NCI-H1417 treated with DMSO at 0.1 percent for 48 hours (cell line): ENCODE measurements around the gene POLR2A.

Experiments
- DNase-seq: peaks from one replicate; lab custom pipeline; 2025; lab: John Stamatoyannopoulos, UW

POLR2A gene

DNA sequence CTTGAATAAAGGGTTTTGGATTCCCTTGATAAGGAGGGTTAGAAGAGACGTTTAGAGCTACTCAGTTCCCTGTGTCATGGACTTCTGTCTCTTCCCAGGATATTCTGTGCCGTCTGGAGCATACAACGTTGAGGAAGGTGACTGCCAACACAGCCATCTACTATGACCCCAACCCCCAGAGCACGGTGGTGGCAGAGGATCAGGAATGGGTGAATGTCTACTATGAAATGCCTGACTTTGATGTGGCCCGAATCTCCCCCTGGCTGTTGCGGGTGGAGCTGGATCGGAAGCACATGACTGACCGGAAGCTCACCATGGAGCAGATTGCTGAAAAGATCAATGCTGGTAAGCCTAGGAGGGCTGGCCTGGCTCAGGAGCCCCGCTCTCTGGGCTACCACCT lies 24.7 kb downstream of the POLR2A start:
- DNase-seq = no peak

- DNase-seq = no peak
Observed at GRCh38 chr17:7509937-7510336, 25.8 kb downstream of the POLR2A start.

- DNase-seq = no peak
Observed at GRCh38 chr17:7511108-7511507, 26.9 kb downstream of the POLR2A start.

DNA sequence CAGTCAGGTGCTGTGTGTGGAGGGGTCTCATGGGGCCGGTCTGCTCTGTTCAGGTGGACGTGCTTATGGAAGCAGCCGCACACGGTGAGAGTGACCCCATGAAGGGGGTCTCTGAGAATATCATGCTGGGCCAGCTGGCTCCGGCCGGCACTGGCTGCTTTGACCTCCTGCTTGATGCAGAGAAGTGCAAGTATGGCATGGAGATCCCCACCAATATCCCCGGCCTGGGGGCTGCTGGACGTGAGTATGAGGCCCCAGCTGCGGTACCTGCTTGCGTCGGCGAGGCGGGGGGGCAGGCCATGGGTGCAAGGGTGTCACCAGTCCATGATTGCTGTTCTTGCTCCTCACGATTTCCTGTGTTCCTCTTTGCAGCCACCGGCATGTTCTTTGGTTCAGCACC lies 27.9 kb downstream of the POLR2A start:
- DNase-seq = no peak

DNA sequence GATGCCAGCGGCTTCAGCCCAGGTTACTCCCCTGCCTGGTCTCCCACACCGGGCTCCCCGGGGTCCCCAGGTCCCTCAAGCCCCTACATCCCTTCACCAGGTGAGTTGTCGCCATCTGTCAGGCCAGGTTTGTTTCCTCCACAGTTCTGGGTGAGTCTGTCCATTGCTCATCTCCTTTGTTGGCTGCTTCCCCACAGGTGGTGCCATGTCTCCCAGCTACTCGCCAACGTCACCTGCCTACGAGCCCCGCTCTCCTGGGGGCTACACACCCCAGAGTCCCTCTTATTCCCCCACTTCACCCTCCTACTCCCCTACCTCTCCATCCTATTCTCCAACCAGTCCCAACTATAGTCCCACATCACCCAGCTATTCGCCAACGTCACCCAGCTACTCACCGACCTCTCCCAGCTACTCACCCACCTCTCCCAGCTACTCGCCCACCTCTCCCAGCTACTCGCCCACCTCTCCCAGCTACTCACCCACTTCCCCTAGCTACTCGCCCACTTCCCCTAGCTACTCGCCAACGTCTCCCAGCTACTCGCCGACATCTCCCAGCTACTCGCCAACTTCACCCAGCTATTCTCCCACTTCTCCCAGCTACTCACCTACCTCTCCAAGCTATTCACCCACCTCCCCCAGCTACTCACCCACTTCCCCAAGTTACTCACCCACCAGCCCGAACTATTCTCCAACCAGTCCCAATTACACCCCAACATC lies 28.8 kb downstream of the POLR2A start:
- DNase-seq = no peak

DNA sequence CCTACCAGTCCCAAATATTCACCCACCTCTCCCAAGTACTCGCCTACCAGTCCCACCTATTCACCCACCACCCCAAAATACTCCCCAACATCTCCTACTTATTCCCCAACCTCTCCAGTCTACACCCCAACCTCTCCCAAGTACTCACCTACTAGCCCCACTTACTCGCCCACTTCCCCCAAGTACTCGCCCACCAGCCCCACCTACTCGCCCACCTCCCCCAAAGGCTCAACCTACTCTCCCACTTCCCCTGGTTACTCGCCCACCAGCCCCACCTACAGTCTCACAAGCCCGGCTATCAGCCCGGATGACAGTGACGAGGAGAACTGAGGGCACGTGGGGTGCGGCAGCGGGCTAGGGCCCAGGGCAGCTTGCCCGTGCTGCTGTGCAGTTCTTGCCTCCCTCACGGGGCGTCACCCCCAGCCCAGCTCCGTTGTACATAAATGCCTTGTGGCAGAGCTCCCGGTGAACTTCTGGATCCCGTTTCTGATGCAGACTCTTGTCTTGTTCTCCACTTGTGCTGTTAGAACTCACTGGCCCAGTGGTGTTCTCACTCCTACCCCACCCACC lies 29.8 kb downstream of the POLR2A start:
- DNase-seq = no peak

- no peak for DNase-seq
Observed at GRCh38 chr17:7515911-7516610, 31.9 kb downstream of the POLR2A start.

DNA sequence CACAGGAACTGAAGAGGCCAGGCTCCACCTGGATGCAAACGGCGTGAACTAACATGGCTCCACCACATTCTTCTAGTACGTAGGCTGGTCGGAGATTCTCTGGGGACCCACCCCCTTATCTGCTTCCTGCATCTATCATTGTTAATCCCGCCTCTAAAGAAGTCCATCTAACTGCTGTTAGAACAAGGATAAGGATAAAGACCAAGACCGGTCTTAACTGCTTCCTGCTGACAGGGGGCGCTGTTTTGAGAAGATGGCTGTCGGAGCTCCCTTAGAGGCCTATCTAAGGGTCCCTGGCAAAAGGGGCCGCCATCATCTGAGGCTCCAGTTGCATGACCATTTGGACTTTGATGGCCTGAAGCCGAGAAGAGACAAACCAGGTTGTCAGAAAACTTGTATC lies 38.9 kb downstream of the POLR2A start:
- DNase-seq = no peak

GRCh38 chr17:7528842-7529241 lies 44.7 kb downstream of the POLR2A start:
- DNase-seq = no peak

DNA sequence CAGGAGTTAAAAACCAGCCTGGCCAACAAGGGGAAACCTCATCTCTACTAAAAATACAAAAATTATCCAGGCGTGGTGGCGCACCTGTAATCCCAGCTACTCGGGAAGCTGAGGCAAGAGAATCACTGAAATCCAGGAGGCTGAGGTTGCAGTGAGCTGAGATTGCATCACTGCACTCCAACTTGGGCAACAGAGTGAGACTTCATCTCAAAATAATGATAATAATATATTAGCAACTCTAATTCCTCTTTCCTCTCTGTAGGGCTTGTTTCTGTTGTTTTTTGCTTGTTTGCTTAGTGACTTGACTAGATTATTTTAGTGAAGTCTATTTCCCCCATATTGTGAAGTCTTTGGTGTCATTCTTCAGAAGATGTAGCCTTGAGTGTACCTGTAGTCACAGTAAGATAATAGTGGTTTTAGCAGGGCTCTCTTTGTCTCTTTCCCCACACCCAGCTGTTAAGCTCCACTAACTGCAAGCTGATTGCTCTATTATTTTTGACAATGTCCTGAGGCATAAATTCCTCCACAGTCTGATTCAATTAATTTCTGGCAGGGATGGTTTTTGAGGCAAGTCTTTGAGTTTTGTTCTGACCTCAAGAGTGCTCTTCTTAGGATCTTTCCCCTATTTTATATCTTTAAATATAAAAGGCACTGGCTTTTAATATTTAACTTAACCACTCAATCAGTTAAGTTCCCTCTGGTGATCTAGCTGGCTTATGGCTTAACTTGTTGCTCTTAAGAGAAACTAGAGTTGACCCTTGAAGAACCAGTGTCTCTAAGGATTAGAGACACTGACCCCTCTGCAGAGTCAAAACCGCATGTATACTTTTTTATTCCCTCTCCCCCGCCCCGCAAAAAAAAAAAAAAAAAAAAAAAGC lies 46.1 kb downstream of the POLR2A start:
- DNase-seq = no peak

GRCh38 chr17:7538050-7538449 lies 53.9 kb downstream of the POLR2A start:
- no peak for DNase-seq

DNA sequence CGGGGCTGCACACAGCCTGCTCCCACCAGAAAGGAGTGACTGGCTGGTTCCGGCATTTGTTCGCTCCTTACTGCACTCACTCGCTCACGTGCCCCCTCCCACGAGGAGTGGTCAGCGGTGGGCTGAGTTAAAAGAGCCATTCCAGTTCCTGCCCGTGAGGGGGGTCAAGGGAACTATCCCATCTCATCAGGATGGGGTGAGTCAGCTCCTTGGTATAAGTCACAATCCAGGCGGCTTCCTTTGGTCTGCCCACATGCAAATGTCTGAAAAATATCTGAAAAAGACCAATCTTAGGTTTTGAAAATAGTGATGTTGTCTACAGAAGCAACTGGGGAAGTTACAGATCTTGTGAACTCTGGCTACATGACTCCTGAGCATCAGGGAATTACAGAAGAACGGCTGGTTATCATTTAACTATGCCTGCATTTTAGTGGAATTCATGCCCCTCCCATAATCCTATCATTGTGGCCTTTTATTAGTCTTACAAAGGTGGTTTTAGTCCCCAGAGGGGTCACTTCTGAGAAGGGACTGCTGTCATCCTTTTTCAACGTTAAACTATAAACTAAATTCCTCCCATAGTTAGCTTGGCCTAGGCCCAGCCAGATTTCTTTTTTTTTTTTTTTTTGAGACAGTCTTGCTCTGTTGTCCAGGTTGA lies 54.9 kb downstream of the POLR2A start:
- DNase-seq = no peak

DNA sequence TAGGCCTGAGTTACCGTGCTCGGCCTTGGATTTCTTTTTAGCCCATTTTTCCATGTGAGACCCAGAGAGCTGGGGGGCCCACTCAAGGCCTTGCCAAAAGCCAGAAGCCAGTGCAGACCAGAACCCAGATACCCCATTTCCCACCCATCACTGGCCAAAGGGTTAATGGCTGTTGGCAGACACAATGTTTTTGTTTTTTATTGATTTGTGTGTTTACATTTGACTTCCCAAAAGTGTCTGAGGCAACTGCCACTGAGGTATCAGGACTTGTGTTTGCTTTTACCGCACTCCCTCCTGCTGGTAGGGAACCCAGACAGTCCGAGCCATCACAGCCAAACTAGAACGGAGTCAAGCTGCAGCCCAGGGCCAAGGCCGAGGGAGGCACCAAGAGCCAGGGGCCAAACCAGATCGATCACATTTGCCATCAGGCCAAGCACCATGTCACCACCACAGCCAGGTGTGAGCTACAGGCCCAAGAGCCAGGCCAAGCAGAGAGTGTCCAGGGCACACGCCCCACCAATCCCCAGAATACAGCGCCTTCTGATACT lies 57.0 kb downstream of the POLR2A start:
- no peak for DNase-seq

DNA sequence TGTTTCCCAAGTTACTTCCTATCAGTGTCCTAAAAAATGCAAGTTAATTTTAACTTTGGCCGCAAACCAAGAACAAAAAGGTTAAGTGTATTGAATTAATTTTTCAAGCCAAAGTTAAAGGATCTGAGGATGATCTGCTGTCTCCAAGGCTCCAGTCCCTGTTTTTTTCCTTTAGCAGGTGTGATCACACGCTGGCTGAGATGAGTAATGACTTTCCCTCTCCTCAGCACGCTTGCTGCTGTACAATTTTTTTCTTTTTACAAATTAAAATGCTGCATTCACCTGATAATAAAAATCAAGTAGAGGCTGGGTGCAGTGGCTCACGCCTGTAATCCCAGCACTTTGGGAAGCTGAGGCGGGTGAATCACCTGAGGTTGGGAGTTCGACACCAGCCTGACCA lies 60.7 kb downstream of the POLR2A start:
- no peak for DNase-seq

- DNase-seq = no peak
Observed at GRCh38 chr17:7548585-7549400, 64.6 kb downstream of the POLR2A start, which contains the start of gene TNFSF12. Gene TNFSF12, plus strand, starts transcription at chr17:7549058. Its CDS starts 96 bp downstream, at chr17:7549154.
